ENCODE data around the gene CALML5. TPM values are rescaled to one million over a fixed set of nuclear protein-coding genes. Genes with fewer than 3 reads are reported as not detected.

Gene CALML5
- total RNA-seq, 1 experiment from 2014 or later: not detected

DNA sequence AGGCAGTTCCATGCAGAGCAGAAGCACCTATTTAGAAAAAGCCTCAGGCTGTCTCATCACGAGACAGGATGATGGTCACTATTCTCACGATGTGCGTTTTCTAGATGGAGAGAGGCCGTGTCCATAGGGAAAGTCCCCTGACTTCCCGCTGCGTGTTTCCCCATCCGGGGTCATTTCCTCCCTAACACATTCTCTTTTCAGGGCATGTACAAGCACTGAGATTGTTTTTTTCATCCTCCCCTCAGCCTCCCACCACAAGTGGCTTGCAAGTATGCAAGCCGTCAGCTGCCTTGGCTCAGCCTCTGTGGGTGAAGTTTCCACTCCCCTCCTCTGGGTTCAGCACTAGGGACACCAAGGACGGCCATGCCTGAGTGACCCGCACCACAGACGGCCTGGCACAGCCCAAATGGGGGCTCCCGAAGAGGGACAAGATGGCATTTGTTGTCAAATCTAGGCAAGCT lies 2.7 kb upstream of the CALML5 start:
- Histone ChIP-seq H3K9ac (ENCODE audit: low read length) (no peak overlapping the region), H4K20me1 (ENCODE audit: insufficient read depth) (no peaks in the 10 kb centered on the region), H3K4me3 (replicated peaks in 1 of 2; ENCODE audit: low read depth in 1 of 2, low read length in 2 of 2) (no peak overlapping the region), H3K27me3 (ENCODE audit: insufficient read depth, low read length) (peaks cover 32% of the 10 kb centered on the region; the same call in 1 of the 2 replicates), H3K4me1 (ENCODE audit: control insufficient read depth in 1 of 2, insufficient read depth in 2 of 2, low read length in 2 of 2) (peaks cover 0 to 3% of the 10 kb centered on the region in 2 experiments; a peak in 1 of 4 replicates), H3K9me2 (ENCODE audit: insufficient read depth) (no peaks in the 10 kb centered on the region), H3K27ac (ENCODE audit: low read depth, low read length) (no peak overlapping the region), H3K9me3 (ENCODE audit: control insufficient read depth in 1 of 2, insufficient read depth in 1 of 2, low read depth in 1 of 2, low read length in 2 of 2) (no peaks in the 10 kb centered on the region), H3K4me2 (ENCODE audit: low read length) (no peak overlapping the region), H3K36me3 (ENCODE audit: control insufficient read depth in 1 of 2, insufficient read depth in 2 of 2, low read length in 2 of 2) (no peaks in the 10 kb centered on the region), H3K79me2 (ENCODE audit: insufficient read depth, low read length) (no peaks in the 10 kb centered on the region), H2AFZ (ENCODE audit: low read depth, low read length, poor library complexity, severe bottlenecking) (no peak overlapping the region)
- no TSS peak for BruUV-seq (replicated peaks)
- ChIA-PET CTCF (no interaction called here), POLR2A (no interaction called here), RAD21 (ENCODE audit: low non-redundant PET in 1 of 2, low total read pairs in 2 of 2, uncharacterized antibody in 2 of 2, unreplicated experiment in 2 of 2) (no interaction called here)
- TF ChIP-seq ZNF274 (IDR thresholded peaks at IDR 0.05; ENCODE audit: low read depth, low read length): no peak
- no peak for TF ChIP-seq FOSL1 (IDR thresholded peaks at IDR 0.05; ENCODE audit: low read depth)
- no peak for TF ChIP-seq SRF (IDR thresholded peaks at IDR 0.05; ENCODE audit: low read depth)
- TF ChIP-seq EZH2phosphoT487 (IDR thresholded peaks at IDR 0.05; ENCODE audit: borderline replicate concordance): no peak
- TF ChIP-seq, protein P1, sequence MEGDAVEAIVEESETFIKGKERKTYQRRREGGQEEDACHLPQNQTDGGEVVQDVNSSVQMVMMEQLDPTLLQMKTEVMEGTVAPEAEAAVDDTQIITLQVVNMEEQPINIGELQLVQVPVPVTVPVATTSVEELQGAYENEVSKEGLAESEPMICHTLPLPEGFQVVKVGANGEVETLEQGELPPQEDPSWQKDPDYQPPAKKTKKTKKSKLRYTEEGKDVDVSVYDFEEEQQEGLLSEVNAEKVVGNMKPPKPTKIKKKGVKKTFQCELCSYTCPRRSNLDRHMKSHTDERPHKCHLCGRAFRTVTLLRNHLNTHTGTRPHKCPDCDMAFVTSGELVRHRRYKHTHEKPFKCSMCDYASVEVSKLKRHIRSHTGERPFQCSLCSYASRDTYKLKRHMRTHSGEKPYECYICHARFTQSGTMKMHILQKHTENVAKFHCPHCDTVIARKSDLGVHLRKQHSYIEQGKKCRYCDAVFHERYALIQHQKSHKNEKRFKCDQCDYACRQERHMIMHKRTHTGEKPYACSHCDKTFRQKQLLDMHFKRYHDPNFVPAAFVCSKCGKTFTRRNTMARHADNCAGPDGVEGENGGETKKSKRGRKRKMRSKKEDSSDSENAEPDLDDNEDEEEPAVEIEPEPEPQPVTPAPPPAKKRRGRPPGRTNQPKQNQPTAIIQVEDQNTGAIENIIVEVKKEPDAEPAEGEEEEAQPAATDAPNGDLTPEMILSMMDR (IDR thresholded peaks at IDR 0.05 in 2 of 3, conservative IDR thresholded peaks at IDR 0.05 in 1 of 3; ENCODE audit: borderline replicate concordance in 1 of 3, insufficient read depth in 1 of 3, low read depth in 2 of 3, low read length in 2 of 3): no peak
- TF ChIP-seq SIN3A (IDR thresholded peaks at IDR 0.05; ENCODE audit: low read depth): no peak
- no peak for TF ChIP-seq CBX3 (IDR thresholded peaks at IDR 0.05; ENCODE audit: low read depth)
- TF ChIP-seq RAD21 (IDR thresholded peaks at IDR 0.05; ENCODE audit: low read depth): no peak
- TF ChIP-seq SP1 (IDR thresholded peaks at IDR 0.05; ENCODE audit: low read depth): no peak
- TF ChIP-seq POLR2AphosphoS5 (IDR thresholded peaks at IDR 0.05; ENCODE audit: low read depth, low read length): no peak
- TF ChIP-seq EGR1 (IDR thresholded peaks at IDR 0.05; ENCODE audit: low read depth): no peak
- TF ChIP-seq, protein P2, sequence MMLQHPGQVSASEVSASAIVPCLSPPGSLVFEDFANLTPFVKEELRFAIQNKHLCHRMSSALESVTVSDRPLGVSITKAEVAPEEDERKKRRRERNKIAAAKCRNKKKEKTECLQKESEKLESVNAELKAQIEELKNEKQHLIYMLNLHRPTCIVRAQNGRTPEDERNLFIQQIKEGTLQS (IDR thresholded peaks at IDR 0.05): no peak
- TF ChIP-seq YY1 (IDR thresholded peaks at IDR 0.05; ENCODE audit: extremely low read depth, insufficient replicate concordance, low read depth, low read length): no peak
- TF ChIP-seq POLR2A (IDR thresholded peaks at IDR 0.05; ENCODE audit: borderline replicate concordance, extremely low read depth, insufficient read depth, insufficient read length): no peak
- no peak for TF ChIP-seq JUND (IDR thresholded peaks at IDR 0.05)
- TF ChIP-seq, protein P3, sequence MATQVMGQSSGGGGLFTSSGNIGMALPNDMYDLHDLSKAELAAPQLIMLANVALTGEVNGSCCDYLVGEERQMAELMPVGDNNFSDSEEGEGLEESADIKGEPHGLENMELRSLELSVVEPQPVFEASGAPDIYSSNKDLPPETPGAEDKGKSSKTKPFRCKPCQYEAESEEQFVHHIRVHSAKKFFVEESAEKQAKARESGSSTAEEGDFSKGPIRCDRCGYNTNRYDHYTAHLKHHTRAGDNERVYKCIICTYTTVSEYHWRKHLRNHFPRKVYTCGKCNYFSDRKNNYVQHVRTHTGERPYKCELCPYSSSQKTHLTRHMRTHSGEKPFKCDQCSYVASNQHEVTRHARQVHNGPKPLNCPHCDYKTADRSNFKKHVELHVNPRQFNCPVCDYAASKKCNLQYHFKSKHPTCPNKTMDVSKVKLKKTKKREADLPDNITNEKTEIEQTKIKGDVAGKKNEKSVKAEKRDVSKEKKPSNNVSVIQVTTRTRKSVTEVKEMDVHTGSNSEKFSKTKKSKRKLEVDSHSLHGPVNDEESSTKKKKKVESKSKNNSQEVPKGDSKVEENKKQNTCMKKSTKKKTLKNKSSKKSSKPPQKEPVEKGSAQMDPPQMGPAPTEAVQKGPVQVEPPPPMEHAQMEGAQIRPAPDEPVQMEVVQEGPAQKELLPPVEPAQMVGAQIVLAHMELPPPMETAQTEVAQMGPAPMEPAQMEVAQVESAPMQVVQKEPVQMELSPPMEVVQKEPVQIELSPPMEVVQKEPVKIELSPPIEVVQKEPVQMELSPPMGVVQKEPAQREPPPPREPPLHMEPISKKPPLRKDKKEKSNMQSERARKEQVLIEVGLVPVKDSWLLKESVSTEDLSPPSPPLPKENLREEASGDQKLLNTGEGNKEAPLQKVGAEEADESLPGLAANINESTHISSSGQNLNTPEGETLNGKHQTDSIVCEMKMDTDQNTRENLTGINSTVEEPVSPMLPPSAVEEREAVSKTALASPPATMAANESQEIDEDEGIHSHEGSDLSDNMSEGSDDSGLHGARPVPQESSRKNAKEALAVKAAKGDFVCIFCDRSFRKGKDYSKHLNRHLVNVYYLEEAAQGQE (IDR thresholded peaks at IDR 0.05; ENCODE audit: low read depth): no peak
- TF ChIP-seq, protein P4, sequence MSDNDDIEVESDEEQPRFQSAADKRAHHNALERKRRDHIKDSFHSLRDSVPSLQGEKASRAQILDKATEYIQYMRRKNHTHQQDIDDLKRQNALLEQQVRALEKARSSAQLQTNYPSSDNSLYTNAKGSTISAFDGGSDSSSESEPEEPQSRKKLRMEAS (IDR thresholded peaks at IDR 0.05): no peak
- no peak for TF ChIP-seq CEBPB (IDR thresholded peaks at IDR 0.05; ENCODE audit: low read depth)
- TF ChIP-seq, protein P5, sequence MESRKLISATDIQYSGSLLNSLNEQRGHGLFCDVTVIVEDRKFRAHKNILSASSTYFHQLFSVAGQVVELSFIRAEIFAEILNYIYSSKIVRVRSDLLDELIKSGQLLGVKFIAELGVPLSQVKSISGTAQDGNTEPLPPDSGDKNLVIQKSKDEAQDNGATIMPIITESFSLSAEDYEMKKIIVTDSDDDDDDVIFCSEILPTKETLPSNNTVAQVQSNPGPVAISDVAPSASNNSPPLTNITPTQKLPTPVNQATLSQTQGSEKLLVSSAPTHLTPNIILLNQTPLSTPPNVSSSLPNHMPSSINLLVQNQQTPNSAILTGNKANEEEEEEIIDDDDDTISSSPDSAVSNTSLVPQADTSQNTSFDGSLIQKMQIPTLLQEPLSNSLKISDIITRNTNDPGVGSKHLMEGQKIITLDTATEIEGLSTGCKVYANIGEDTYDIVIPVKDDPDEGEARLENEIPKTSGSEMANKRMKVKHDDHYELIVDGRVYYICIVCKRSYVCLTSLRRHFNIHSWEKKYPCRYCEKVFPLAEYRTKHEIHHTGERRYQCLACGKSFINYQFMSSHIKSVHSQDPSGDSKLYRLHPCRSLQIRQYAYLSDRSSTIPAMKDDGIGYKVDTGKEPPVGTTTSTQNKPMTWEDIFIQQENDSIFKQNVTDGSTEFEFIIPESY (IDR thresholded peaks at IDR 0.05; ENCODE audit: extremely low read depth, insufficient replicate concordance, low read length): no peak
- DNase-seq (ENCODE audit: low read depth, low spot score): no peak
- intact Hi-C loops (cut with micrococcal nuclease): no loop called here
- no peak for ATAC-seq

Data from HCT116 (cell line).